WTC11 (cell line): ENCODE measurements around the gene BCL11B. TPM values are rescaled to one million over a fixed set of nuclear protein-coding genes. Genes with fewer than 3 reads are reported as not detected.

Experiments
- ATAC-seq: fragments of 200-7000 bp; cut with Tn5 transposase; 2 replicates; pipeline ENCODE4 v1.10.0; 2021; ENCODE audit warnings: mild to moderate bottlenecking, moderate library complexity
- CTCF ChIA-PET: fragments of 300-600 bp; sonication (Branson Sonifier 250); formaldehyde crosslinking; loops from one replicate; lab custom pipeline; 2021; ENCODE audit warnings: antibody characterized with exemption; lab: Charles Lee
- POLR2A ChIA-PET: fragments of 350-600 bp; sonication (Branson Sonifier 250); formaldehyde crosslinking; loops from one replicate; lab custom pipeline; 2021; ENCODE audit warnings: antibody characterized with exemption; lab: Charles Lee
- DNase-seq: peaks from one replicate; pipeline ENCODE4 v3.0.0; 2021; ENCODE audit warnings: low spot score
- H3K27ac Mint-ChIP-seq: 2 replicates; pipeline ENCODE4 v1.8.0; 2021; ENCODE audit warnings: mixed read lengths
- H3K27me3 Mint-ChIP-seq: 2 replicates; pipeline ENCODE4 v1.8.0; 2021; ENCODE audit warnings: low read depth, mild to moderate bottlenecking, moderate library complexity, mixed read lengths
- H3K36me3 Mint-ChIP-seq: 2 replicates; pipeline ENCODE4 v1.8.0; 2021; ENCODE audit warnings: mixed read lengths
- H3K4me1 Mint-ChIP-seq: 2 replicates; pipeline ENCODE4 v1.8.0; 2022; ENCODE audit warnings: mixed read lengths
- H3K4me3 Mint-ChIP-seq: 2 replicates; pipeline ENCODE4 v1.8.0; 2021; ENCODE audit warnings: mild to moderate bottlenecking, moderate library complexity, mixed read lengths
- H3K9me3 Mint-ChIP-seq: 2 replicates; pipeline ENCODE4 v1.8.0; 2021; ENCODE audit warnings: mixed read lengths
- ARID4B ChIP-seq: sonication (generic); formaldehyde crosslinking; IDR thresholded peaks from 2 replicates; pipeline ENCODE4 v1.8.0; 2023; ENCODE audit warnings: missing genetic modification reagents, mild to moderate bottlenecking, borderline replicate concordance
- ATF1 ChIP-seq: sonication (generic); formaldehyde crosslinking; IDR thresholded peaks from 2 replicates; pipeline ENCODE4 v1.8.1; 2023; ENCODE audit warnings: mild to moderate bottlenecking, moderate library complexity, missing genetic modification reagents
- ATF6 ChIP-seq: sonication (generic); formaldehyde crosslinking; IDR thresholded peaks from 2 replicates; pipeline ENCODE4 v1.8.1; 2023; ENCODE audit warnings: mild to moderate bottlenecking, missing genetic modification reagents
- CDX4 ChIP-seq: fragments of 250-450 bp; sonication (Bioruptor Pico); IDR thresholded peaks from 2 replicates; pipeline ENCODE4 v1.9.0; 2021; ENCODE audit warnings: moderate library complexity, mild to moderate bottlenecking, inconsistent platforms, borderline replicate concordance
- CREB1 ChIP-seq: sonication (generic); formaldehyde crosslinking; IDR thresholded peaks from 2 replicates; pipeline ENCODE4 v1.8.0; 2023; ENCODE audit warnings: mild to moderate bottlenecking, missing genetic modification reagents
- ETV6 ChIP-seq: sonication (generic); formaldehyde crosslinking; IDR thresholded peaks from 2 replicates; pipeline ENCODE4 v1.8.1; 2022; ENCODE audit warnings: mild to moderate bottlenecking, missing genetic modification reagents
- GABPB1 ChIP-seq: sonication (generic); formaldehyde crosslinking; IDR thresholded peaks from 2 replicates; pipeline ENCODE4 v1.8.1; 2023; ENCODE audit warnings: mild to moderate bottlenecking, missing genetic modification reagents
- GTF2I ChIP-seq: fragments of 250-450 bp; sonication (Bioruptor Pico); conservative IDR thresholded peaks from 2 replicates; pipeline ENCODE4 v1.4.0; 2021; ENCODE audit warnings: mild to moderate bottlenecking
- IRF1 ChIP-seq: sonication (generic); formaldehyde crosslinking; IDR thresholded peaks from 2 replicates; pipeline ENCODE4 v1.8.0; 2023; ENCODE audit warnings: missing genetic modification reagents
- JAZF1 ChIP-seq: fragments of 250-450 bp; sonication (Bioruptor Pico); IDR thresholded peaks from 2 replicates; pipeline ENCODE4 v1.9.0; 2021; ENCODE audit warnings: moderate library complexity, mild to moderate bottlenecking, inconsistent platforms
- JUN ChIP-seq: sonication (generic); formaldehyde crosslinking; IDR thresholded peaks from 2 replicates; pipeline ENCODE4 v1.8.0; 2023; ENCODE audit warnings: mild to moderate bottlenecking, missing genetic modification reagents
- MXD4 ChIP-seq: fragments of 250-450 bp; sonication (Bioruptor Pico); IDR thresholded peaks from 2 replicates; pipeline ENCODE4 v1.8.0; 2021; ENCODE audit warnings: mild to moderate bottlenecking, moderate library complexity, borderline replicate concordance
- NFE2L1 ChIP-seq: sonication (generic); formaldehyde crosslinking; IDR thresholded peaks from 2 replicates; pipeline ENCODE4 v1.8.1; 2023; ENCODE audit warnings: missing genetic modification reagents
- RORB ChIP-seq: fragments of 250-450 bp; sonication (Bioruptor Pico); IDR thresholded peaks from 2 replicates; pipeline ENCODE4 v1.9.0; 2021; ENCODE audit warnings: mild to moderate bottlenecking
- TCF7 ChIP-seq: sonication (generic); formaldehyde crosslinking; IDR thresholded peaks from 2 replicates; pipeline ENCODE4 v1.8.0; 2022; ENCODE audit warnings: mild to moderate bottlenecking, low read depth, missing genetic modification reagents, moderate library complexity
- TP53 ChIP-seq: sonication (generic); formaldehyde crosslinking; IDR thresholded peaks from 2 replicates; pipeline ENCODE4 v1.8.1; 2023; ENCODE audit warnings: mild to moderate bottlenecking, missing genetic modification reagents
- ZBTB21 ChIP-seq: sonication (generic); formaldehyde crosslinking; IDR thresholded peaks from 2 replicates; pipeline ENCODE4 v1.8.1; 2023; ENCODE audit warnings: mild to moderate bottlenecking, missing genetic modification reagents, borderline replicate concordance
- ZNF121 ChIP-seq: sonication (generic); formaldehyde crosslinking; IDR thresholded peaks from 2 replicates; pipeline ENCODE4 v1.8.0; 2023; ENCODE audit warnings: missing genetic modification reagents
- ZNF317 ChIP-seq: sonication (generic); formaldehyde crosslinking; IDR thresholded peaks from 2 replicates; pipeline ENCODE4 v1.8.1; 2023; ENCODE audit warnings: low read depth, mild to moderate bottlenecking, moderate library complexity, missing genetic modification reagents, borderline replicate concordance
- ZNF532 ChIP-seq: fragments of 250-450 bp; sonication (Bioruptor Pico); IDR thresholded peaks from 2 replicates; pipeline ENCODE4 v1.9.0; 2021; ENCODE audit warnings: mild to moderate bottlenecking, borderline replicate concordance
- total RNA-seq: library from RNA; stranded (reverse); gene quantifications from 3 replicates; pipeline ENCODE4 v1.2.3, GENCODE V29; 2021

Gene BCL11B
- total RNA-seq, 1 experiment from 2014 or later = 9.1 TPM

- H3K27ac Mint-ChIP-seq = peak overlapping the region; percentile 5; the same call in 1 of the 2 replicates
- peaks cover 4% of the 10 kb centered on the region for H3K9me3 Mint-ChIP-seq
- H3K4me3 Mint-ChIP-seq = no peak overlapping the region
- H3K27me3 Mint-ChIP-seq = no peaks in the 10 kb centered on the region
- DNase-seq (no peak), ATAC-seq (no peak)
- ChIA-PET POLR2A (no interaction called here), CTCF (interaction anchor here (1.4 to 1.6 kb wide), 2 partner anchors 19 to 46 kb away, joined by 4 to 6 read pairs; no protein-coding TSS in a partner anchor)
- peaks cover 33% of the 10 kb centered on the region for H3K4me1 Mint-ChIP-seq
- no peaks in the 10 kb centered on the region for H3K36me3 Mint-ChIP-seq
- TF ChIP-seq NFE2L1 = no peak
- TF ChIP-seq JAZF1 (CRISPR knock-in tag) = no peak
- no peak for TF ChIP-seq ZNF121 (CRISPR knock-in tag)
- TF ChIP-seq TCF7 (CRISPR knock-in tag) = no peak
- TF ChIP-seq CDX4 (CRISPR knock-in tag) = no peak
- TF ChIP-seq GTF2I = no peak
- TF ChIP-seq ETV6 (CRISPR knock-in tag) = no peak
These were observed 103.7 kb downstream of the BCL11B start for GRCh38 chr14:99168330-99168729.

- Mint-ChIP-seq H3K27ac (no peak overlapping the region), H3K9me3 (peaks cover 7% of the 10 kb centered on the region), H3K27me3 (no peaks in the 10 kb centered on the region), H3K36me3 (no peaks in the 10 kb centered on the region), H3K4me1 (peaks cover 25% of the 10 kb centered on the region), H3K4me3 (no peak overlapping the region)
- ATAC-seq (no peak), DNase-seq (no peak)
- ChIA-PET CTCF (no interaction called here), POLR2A (no interaction called here)
- TF ChIP-seq ARID4B (no peak), CDX4 (CRISPR knock-in tag) (no peak), IRF1 (CRISPR knock-in tag) (no peak), CREB1 (no peak)
These were observed 105.5 kb downstream of the BCL11B start for GRCh38 chr14:99166506-99166905.

GRCh38 chr14:99164712-99165111, 107.3 kb downstream of the BCL11B start:
- CTCF ChIA-PET = interaction anchor here (1.2 kb wide), 1 partner anchor 9 kb away, joined by 3 read pairs; no protein-coding TSS in a partner anchor
- POLR2A ChIA-PET = interaction anchor here (0.9 kb wide), 1 partner anchor 9 kb away, joined by 3 read pairs; no protein-coding TSS in a partner anchor

More at GRCh38 chr14:99164712-99165111, 107.3 kb downstream of the BCL11B start:
- peaks cover 11% of the 10 kb centered on the region for H3K4me1 Mint-ChIP-seq
- H3K9me3 Mint-ChIP-seq = peaks cover 8% of the 10 kb centered on the region
- no peak for ATAC-seq
- no peak for DNase-seq
- no peak for TF ChIP-seq ZBTB21 (CRISPR knock-in tag)
- TF ChIP-seq JUN (CRISPR knock-in tag) = no peak
- no peak for TF ChIP-seq ATF1 (CRISPR knock-in tag)
- no peak for TF ChIP-seq GTF2I
- no peak for TF ChIP-seq TP53 (CRISPR knock-in tag)
- TF ChIP-seq GABPB1 = no peak
- TF ChIP-seq ATF6 = no peak
- no peak for TF ChIP-seq RORB (CRISPR knock-in tag)
- TF ChIP-seq ZNF532 = no peak
- TF ChIP-seq MXD4 (CRISPR knock-in tag) = no peak
- no peak for TF ChIP-seq ZNF317 (CRISPR knock-in tag)
- no peaks in the 10 kb centered on the region for H3K27me3 Mint-ChIP-seq
- no peaks in the 10 kb centered on the region for H3K36me3 Mint-ChIP-seq
- no peak overlapping the region for H3K27ac Mint-ChIP-seq
- H3K4me3 Mint-ChIP-seq = no peak overlapping the region
